GM23248 (cell line): ENCODE results near the gene SRP72. TPM values are rescaled to one million over a fixed set of nuclear protein-coding genes. Genes with fewer than 3 reads are reported as not detected.

Source experiments
- DNase-seq: peaks from one replicate; pipeline ENCODE4 v3.0.0-alpha.2; 2015
- H2AFZ ChIP-seq: fragments of 200-600 bp; sonication (generic); 2 replicates; pipeline ENCODE4 v1.6.1; 2016; ENCODE audit warnings: antibody characterized with exemption
- H3F3A ChIP-seq: fragments of 200-600 bp; sonication (generic); 2 replicates; pipeline ENCODE4 v1.6.1; 2016; ENCODE audit warnings: mild to moderate bottlenecking, antibody characterized with exemption, mixed run types; ENCODE audit not compliant: insufficient read depth
- H3K27ac ChIP-seq: fragments of 200-600 bp; sonication (generic); 2 replicates; pipeline ENCODE4 v1.5.1; 2016; ENCODE audit warnings: mild to moderate bottlenecking
- H3K27me3 ChIP-seq: fragments of 200-600 bp; sonication (generic); replicated peaks from 2 replicates; pipeline ENCODE4 v1.6.1; 2016; ENCODE audit warnings: mild to moderate bottlenecking; ENCODE audit not compliant: insufficient read depth
- H3K36me3 ChIP-seq: fragments of 200-600 bp; sonication (generic); 2 replicates; pipeline ENCODE4 v1.6.1; 2016; ENCODE audit warnings: low read depth, mild to moderate bottlenecking
- H3K4me1 ChIP-seq: fragments of 200-600 bp; sonication (generic); 2 replicates; pipeline ENCODE4 v1.6.1; 2016; ENCODE audit warnings: mild to moderate bottlenecking; ENCODE audit not compliant: insufficient read depth
- H3K4me2 ChIP-seq: fragments of 200-600 bp; sonication (generic); one replicate; pipeline ENCODE4 v1.6.1; 2016; ENCODE audit warnings: mild to moderate bottlenecking; ENCODE audit not compliant: unreplicated experiment
- H3K4me3 ChIP-seq: fragments of 200-600 bp; sonication (generic); 2 replicates; pipeline ENCODE4 v1.5.1; 2016; ENCODE audit warnings: mild to moderate bottlenecking
- H3K79me2 ChIP-seq: fragments of 200-600 bp; sonication (generic); 2 replicates; pipeline ENCODE4 v1.6.1; 2016; ENCODE audit warnings: mild to moderate bottlenecking; ENCODE audit not compliant: insufficient read depth
- H3K9ac ChIP-seq: fragments of 200-600 bp; sonication (generic); 2 replicates; pipeline ENCODE4 v1.6.1; 2016; ENCODE audit warnings: mild to moderate bottlenecking
- H3K9me2 ChIP-seq: fragments of 200-600 bp; sonication (generic); 2 replicates; pipeline ENCODE4 v1.6.1; 2016; ENCODE audit warnings: mixed run types, mild to moderate bottlenecking, moderate library complexity; ENCODE audit not compliant: insufficient read depth
- H3K9me3 ChIP-seq: fragments of 200-600 bp; sonication (generic); one replicate; pipeline ENCODE4 v1.6.1; 2017; ENCODE audit warnings: low read depth
- H4K20me1 ChIP-seq: fragments of 200-600 bp; sonication (generic); 2 replicates; pipeline ENCODE4 v1.6.0; 2016; ENCODE audit not compliant: insufficient read depth
- EZH2 ChIP-seq: fragments of 200-600 bp; sonication (generic); IDR thresholded peaks from 2 replicates; pipeline ENCODE4 v1.6.1; 2018; ENCODE audit warnings: antibody characterized with exemption, mild to moderate bottlenecking; ENCODE audit not compliant: insufficient read depth, poor library complexity, severe bottlenecking
- EZH2phosphoT487 ChIP-seq: fragments of 200-600 bp; sonication (generic); IDR thresholded peaks from 2 replicates; pipeline ENCODE4 v1.6.1; 2018; ENCODE audit warnings: antibody characterized with exemption, moderate library complexity, mild to moderate bottlenecking, low read depth; ENCODE audit not compliant: insufficient read depth
- WGBS, 2 experiments: methylation state at CpG; one replicate each; pipeline ENCODE4 v1.1.6; 2015 to 2017; ENCODE audit warnings: low lambda C conversion rate in 2 of 2, low coverage in 1 of 2; ENCODE audit errors: missing lambda C conversion rate in 2 of 2; 5-methylcytosine and 5-hydroxymethylcytosine counted together
- in situ Hi-C: fragments of 300-500 bp; cut with MboI; formaldehyde crosslinking; loops from 2 replicates; pipeline ENCODE4 v1.15.0; 2020
- polyA plus RNA-seq: library from polyadenylated mRNA; unstranded; fragments of >200 nt; fragmentation: Nextera tagmentation; extraction: Ambion mirVana; gene quantifications from 2 replicates; pipeline ENCODE4 v1.2.1, GENCODE V29; 2016
- total RNA-seq: library from RNA; depleted of rRNA; stranded (reverse); fragments of >200 nt; shearing (Covaris generic); gene quantifications from 2 replicates; pipeline ENCODE4 v1.2.3, GENCODE V29; 2014

The SRP72 gene
- total and polyA plus RNA-seq, 2 experiments from 2014 or later: 70.0 to 128 TPM

DNA sequence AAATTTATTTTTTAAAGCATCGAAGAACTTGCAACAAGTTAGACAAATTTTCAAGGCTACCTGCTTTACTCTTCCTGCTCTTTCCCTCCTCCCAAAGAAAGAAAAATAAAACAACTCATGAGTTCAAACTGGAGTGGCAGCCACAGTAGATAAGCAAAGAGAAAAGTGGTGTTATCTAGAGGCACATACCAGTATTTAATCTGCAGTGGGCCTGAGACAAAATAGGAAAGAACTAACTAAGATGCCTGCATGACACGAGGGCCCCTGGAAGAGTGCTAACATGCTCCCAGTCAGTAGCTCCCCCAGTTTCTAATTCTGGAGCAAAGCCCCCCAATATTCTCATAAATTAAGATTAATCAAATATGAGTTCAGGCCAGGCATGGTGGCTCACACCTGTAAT, 46.1 kb downstream of the SRP72 start:
- Histone ChIP-seq H3K4me1 (peaks cover 3% of the 10 kb centered on the region; the same call in 1 of the 2 replicates), H3K79me2 (no peaks in the 10 kb centered on the region), H3K36me3 (no peaks in the 10 kb centered on the region), H3F3A (no peaks in the 10 kb centered on the region), H3K9ac (no peak overlapping the region), H3K27ac (no peak overlapping the region), H3K4me3 (no peak overlapping the region), H4K20me1 (no peaks in the 10 kb centered on the region), H3K4me2 (no peak overlapping the region), H3K9me2 (no peaks in the 10 kb centered on the region), H3K27me3 (no peaks in the 10 kb centered on the region), H2AFZ (no peak overlapping the region), H3K9me3 (no peaks in the 10 kb centered on the region)
- TF ChIP-seq EZH2phosphoT487 (no peak), EZH2 (no peak)
- 61% methylated on average over 2 of the region's 2 CpGs for WGBS, 2 experiments
- DNase-seq: no peak
- in situ Hi-C loops: no loop called here

DNA sequence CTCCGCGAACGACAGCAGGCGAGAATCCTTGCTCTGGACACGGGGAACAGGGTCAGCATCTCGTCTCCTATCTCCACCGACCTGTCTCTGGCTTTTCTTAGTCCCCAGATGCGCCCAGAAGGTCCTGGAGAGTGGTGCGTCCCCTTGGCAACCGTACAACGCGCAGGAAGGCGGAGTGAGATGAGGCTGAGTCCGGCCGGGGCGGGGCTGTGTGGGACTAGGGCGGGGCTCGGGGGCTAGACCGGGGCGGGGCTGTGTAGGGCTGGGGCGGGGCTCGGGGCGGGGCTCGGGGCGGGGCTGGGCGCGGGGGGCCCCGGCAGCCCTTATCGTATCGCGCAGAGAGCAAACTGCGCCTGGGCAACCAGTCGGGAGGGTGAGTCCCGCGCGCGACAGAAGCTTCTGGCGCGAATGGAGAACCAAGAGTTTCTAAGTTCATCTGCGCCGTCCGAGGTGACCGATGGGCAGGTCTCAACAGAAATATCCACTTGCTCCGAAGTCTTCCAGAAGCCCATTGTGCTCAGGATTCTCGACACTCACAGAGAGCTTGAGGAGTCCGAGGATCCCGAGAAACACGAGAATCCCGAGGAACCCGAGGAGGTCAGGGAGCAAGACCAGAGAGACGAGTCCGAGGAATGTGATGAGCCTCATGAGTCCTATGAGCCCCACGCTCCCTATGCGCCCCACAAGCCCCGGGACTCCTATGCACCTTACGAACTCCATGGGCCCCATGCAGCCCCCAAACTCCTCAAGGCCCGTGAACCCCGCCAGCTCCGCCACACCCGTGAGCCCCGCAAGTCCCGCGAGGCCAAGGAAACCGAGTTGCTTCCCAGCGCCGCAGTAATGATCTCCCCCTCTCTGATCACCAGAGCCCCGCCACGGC, 63.1 kb downstream of the SRP72 start:
- DNase-seq: peak; percentile 90
- Histone ChIP-seq H3K9me3 (no peaks in the 10 kb centered on the region), H3F3A (no peaks in the 10 kb centered on the region), H3K4me1 (no peaks in the 10 kb centered on the region), H2AFZ (peak overlapping the region; percentile 91), H3K27ac (no peak overlapping the region), H3K4me3 (peak overlapping the region; percentile 70), H4K20me1 (no peaks in the 10 kb centered on the region), H3K4me2 (peak overlapping the region; percentile 93), H3K36me3 (no peaks in the 10 kb centered on the region), H3K9ac (peak overlapping the region; percentile 65), H3K27me3 (peaks cover 25% of the 10 kb centered on the region), H3K79me2 (no peaks in the 10 kb centered on the region), H3K9me2 (no peaks in the 10 kb centered on the region)
- WGBS, 2 experiments: 3 to 4% methylated on average over 54 to 65 of the region's 68 CpGs
- TF ChIP-seq EZH2: no peak
- no peak for TF ChIP-seq EZH2phosphoT487
- in situ Hi-C loops: no loop called here

DNA sequence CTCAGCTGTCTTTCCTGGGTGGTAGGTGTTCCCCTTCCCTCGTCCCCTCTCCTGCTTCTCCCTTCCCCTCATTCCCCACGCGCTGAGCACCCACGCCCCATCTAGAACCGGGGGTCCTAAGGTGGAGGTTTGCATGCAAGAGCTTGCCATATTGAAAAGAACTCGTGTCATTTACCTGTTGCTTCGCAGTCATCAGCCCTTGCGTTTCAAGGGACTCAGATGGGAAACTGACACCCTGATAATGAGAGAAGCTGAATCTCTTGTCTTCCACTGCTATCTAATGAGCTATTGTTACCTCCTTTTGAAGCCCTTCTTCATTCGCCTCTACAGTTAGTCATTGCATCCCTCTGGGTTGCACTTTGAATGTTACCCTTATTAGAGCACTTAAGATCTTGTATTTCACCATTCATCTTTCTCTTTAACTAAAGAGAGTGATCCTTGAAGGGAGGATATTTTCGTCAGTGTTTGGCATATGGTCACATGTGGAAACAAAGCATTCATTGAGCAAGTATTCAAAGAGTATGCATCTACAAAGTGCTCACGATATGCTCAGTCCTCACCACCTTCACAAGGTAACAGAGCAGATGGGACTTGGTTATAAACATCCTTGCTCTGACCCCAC, 63.8 kb downstream of the SRP72 start:
- H3K4me1 ChIP-seq: no peaks in the 10 kb centered on the region
- 3 to 4% methylated on average over 11 of the region's 11 CpGs for WGBS, 2 experiments
- H2AFZ ChIP-seq: peak overlapping the region; percentile 84
- no peak overlapping the region for H3K27ac ChIP-seq
- H3K4me2 ChIP-seq: peak overlapping the region; percentile 75
- DNase-seq: peak; percentile 18
- peak overlapping the region; percentile 65 for H3K9ac ChIP-seq
- no peaks in the 10 kb centered on the region for H3K79me2 ChIP-seq
- H4K20me1 ChIP-seq: no peaks in the 10 kb centered on the region
- H3F3A ChIP-seq: no peaks in the 10 kb centered on the region
- in situ Hi-C loops: no loop called here
- H3K27me3 ChIP-seq: peaks cover 25% of the 10 kb centered on the region
- H3K36me3 ChIP-seq: no peaks in the 10 kb centered on the region
- TF ChIP-seq EZH2phosphoT487 (no peak), EZH2 (no peak)
- H3K9me3 ChIP-seq: no peaks in the 10 kb centered on the region
- no peaks in the 10 kb centered on the region for H3K9me2 ChIP-seq
- peak overlapping the region; percentile 68 for H3K4me3 ChIP-seq

DNA sequence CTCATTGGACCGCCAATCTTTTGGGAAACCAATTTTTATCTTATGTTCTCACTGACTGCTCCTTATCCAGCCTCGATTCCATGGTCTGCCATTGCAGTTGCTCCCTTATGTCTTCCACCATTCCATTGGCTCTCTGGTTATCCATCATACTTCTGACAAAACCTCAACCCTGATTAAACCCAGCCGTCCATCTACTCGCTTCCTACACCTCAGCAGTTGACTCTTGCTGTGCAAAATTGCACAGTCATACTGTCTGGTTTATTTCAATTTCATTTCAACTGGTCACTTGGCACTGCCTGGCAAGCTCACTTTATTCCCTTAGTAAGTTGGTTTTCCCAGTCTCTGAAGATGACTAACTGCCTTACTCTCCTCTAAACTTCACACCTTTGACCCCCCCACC, 64.4 kb downstream of the SRP72 start:
- in situ Hi-C loops: no loop called here
- no peak for TF ChIP-seq EZH2
- TF ChIP-seq EZH2phosphoT487: no peak

More for the DNA sequence above, 64.4 kb downstream of the SRP72 start:
- 62 to 64% methylated on average over 4 of the region's 4 CpGs for WGBS, 2 experiments
- no peaks in the 10 kb centered on the region for H3K4me1 ChIP-seq
- peak; percentile 18 for DNase-seq
- no peaks in the 10 kb centered on the region for H3K79me2 ChIP-seq
- H2AFZ ChIP-seq: no peak overlapping the region
- no peaks in the 10 kb centered on the region for H3K9me2 ChIP-seq
- H3K9ac ChIP-seq: no peak overlapping the region
- no peaks in the 10 kb centered on the region for H3K36me3 ChIP-seq
- H3K27me3 ChIP-seq: peaks cover 25% of the 10 kb centered on the region
- no peak overlapping the region for H3K4me2 ChIP-seq
- H3K9me3 ChIP-seq: no peaks in the 10 kb centered on the region
- no peak overlapping the region for H3K27ac ChIP-seq
- H3K4me3 ChIP-seq: no peak overlapping the region
- H3F3A ChIP-seq: no peaks in the 10 kb centered on the region
- no peaks in the 10 kb centered on the region for H4K20me1 ChIP-seq
